Measurements from ENCODE around the gene RNF220. TPM values are rescaled to one million over a fixed set of nuclear protein-coding genes. Genes with fewer than 3 reads are reported as not detected.

Gene RNF220
- total and polyA plus RNA-seq, 2 of the 13 experiments (the other 11 are each of a cell fraction or from before 2014, with no cell fraction given): 48.2 to 72.1 TPM

DNA sequence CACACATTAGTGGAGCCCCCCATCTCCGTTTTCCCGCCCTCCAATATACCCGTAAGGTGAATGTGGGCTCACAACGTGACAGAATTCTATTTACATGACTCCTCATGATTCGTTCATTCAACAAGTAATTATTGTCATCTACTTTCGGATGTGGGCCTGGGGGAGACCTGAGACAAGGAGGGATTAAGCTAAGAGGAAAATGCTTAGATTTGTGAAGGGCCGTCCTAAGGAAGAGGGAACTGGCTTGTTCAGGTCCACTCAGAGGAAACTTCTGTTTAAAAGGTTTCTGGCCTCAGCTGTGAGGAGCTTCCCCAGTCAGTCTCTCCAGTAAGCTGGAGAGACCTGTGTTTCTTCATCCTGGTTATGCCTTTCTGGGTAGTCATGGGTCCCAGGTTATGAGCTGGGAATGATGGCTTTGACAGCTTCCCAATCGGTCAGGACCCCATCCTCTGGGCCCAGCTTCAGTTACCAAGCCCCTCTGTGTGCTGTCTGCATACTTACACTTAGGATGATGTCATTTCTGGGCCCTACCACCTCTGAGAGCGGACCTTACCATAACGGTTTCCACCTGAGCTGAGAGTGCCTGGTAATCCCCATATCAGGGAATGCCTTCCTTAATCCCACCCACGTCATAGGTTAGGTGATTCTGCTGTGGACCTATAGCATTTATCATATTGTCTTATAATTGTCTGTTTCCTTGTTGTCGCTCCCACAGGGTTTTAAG, 49.3 kb upstream of the RNF220 start (continued):
- TF ChIP-seq ATF2 (CRISPR knock-in tag; IDR thresholded peaks at IDR 0.05) (peak; percentile 53; the same call in 1 of the 2 replicates), ZNF710 (CRISPR knock-in tag; IDR thresholded peaks at IDR 0.05; ENCODE audit: borderline replicate concordance) (no peak), ATF7 (IDR thresholded peaks at IDR 0.05) (peak; percentile 89), ATF7 (CRISPR knock-in tag; IDR thresholded peaks at IDR 0.05) (no peak), NFE2 (CRISPR knock-in tag; IDR thresholded peaks at IDR 0.05) (no peak), SIX1 (CRISPR knock-in tag; IDR thresholded peaks at IDR 0.05; ENCODE audit: borderline replicate concordance) (no peak), SP140L (CRISPR knock-in tag; IDR thresholded peaks at IDR 0.05; ENCODE audit: borderline replicate concordance) (no peak), MLX (CRISPR knock-in tag; IDR thresholded peaks at IDR 0.05) (no peak)
- TF ChIP-seq, protein P1, sequence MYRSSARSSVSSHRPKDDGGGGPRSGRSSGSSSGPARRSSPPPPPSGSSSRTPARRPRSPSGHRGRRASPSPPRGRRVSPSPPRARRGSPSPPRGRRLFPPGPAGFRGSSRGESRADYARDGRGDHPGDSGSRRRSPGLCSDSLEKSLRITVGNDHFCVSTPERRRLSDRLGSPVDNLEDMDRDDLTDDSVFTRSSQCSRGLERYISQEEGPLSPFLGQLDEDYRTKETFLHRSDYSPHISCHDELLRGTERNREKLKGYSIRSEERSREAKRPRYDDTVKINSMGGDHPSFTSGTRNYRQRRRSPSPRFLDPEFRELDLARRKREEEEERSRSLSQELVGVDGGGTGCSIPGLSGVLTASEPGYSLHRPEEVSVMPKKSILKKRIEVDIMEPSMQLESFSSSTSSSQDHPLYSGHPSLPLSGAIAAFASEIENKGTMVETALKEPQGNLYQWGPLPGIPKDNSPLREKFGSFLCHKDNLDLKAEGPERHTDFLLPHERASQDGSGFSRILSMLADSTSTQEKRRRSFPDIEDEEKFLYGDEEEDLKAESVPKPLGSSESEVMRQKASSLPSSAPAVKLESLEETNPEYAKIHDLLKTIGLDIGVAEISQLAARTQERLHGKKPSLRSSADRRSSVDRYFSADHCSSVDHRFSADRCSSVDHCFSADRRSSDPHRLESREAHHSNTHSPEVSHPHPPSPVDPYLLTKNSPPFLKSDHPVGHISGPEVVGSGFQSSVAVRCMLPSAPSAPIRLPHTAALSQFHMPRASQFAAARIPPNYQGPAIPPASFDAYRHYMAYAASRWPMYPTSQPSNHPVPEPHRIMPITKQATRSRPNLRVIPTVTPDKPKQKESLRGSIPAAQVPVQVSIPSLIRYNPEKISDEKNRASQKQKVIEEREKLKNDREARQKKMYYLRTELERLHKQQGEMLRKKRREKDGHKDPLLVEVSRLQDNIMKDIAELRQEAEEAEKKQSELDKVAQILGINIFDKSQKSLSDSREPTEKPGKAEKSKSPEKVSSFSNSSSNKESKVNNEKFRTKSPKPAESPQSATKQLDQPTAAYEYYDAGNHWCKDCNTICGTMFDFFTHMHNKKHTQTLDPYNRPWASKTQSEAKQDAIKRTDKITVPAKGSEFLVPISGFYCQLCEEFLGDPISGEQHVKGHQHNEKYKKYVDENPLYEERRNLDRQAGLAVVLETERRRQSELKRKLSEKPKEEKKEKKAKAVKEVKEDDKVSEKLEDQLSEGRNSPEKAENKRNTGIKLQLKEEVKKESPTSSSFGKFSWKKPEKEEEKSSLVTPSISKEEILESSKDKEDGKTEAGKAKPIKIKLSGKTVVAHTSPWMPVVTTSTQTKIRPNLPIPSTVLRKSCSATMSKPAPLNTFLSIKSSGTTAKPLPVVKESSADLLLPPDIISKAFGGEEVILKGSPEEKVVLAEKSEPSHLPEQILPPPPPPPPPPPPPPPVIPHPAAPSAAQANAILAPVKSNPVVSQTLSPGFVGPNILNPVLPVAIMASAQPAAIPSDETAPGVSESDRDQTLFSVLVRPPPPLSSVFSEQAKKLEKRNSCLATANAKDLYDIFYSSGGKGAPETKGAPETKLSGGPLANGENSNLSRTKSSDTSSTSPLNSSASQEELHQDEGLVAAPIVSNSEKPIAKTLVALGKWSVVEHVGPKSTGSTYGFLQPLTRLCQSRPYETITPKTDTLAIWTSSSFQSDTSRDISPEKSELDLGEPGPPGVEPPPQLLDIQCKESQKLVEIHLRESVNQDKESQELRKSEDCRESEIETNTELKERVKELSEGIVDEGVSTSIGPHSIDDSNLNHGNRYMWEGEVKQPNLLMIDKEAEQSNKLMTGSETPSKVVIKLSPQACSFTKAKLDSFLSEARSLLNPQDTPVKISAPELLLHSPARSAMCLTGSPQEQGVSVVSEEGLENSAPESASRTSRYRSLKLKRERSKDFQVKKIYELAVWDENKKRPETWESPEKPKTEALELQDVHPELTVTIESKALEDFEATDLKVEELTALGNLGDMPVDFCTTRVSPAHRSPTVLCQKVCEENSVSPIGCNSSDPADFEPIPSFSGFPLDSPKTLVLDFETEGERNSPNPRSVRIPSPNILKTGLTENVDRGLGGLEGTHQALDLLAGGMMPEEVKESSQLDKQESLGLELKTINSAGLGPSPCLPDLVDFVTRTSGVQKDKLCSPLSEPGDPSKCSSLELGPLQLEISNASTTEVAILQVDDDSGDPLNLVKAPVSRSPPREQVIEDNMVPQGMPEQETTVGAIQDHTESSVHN (CRISPR knock-in tag; IDR thresholded peaks at IDR 0.05): no peak
- TF ChIP-seq, protein P2, sequence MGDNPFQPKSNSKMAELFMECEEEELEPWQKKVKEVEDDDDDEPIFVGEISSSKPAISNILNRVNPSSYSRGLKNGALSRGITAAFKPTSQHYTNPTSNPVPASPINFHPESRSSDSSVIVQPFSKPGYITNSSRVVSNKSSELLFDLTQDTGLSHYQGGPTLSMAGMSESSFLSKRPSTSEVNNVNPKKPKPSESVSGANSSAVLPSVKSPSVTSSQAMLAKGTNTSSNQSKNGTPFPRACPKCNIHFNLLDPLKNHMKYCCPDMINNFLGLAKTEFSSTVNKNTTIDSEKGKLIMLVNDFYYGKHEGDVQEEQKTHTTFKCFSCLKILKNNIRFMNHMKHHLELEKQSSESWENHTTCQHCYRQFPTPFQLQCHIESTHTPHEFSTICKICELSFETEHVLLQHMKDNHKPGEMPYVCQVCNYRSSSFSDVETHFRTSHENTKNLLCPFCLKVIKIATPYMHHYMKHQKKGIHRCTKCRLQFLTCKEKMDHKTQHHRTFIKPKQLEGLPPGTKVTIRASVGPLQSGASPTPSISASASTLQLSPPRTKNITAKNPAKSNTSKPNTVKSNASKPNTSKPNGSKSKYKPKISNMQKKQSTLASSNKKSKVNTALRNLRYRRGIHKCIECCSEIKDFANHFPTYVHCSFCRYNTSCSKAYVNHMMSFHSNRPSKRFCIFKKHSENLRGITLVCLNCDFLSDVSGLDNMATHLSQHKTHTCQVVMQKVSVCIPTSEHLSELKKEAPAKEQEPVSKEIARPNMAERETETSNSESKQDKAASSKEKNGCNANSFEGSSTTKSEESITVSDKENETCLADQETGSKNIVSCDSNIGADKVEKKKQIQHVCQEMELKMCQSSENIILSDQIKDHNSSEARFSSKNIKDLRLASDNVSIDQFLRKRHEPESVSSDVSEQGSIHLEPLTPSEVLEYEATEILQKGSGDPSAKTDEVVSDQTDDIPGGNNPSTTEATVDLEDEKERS (CRISPR knock-in tag; IDR thresholded peaks at IDR 0.05): no peak
